ENCODE data around the gene MAG.

The MAG gene

GRCh38 chr19:35321291-35321690 is 29.3 kb downstream of the MAG start:
- no peak for DNase-seq

DNA sequence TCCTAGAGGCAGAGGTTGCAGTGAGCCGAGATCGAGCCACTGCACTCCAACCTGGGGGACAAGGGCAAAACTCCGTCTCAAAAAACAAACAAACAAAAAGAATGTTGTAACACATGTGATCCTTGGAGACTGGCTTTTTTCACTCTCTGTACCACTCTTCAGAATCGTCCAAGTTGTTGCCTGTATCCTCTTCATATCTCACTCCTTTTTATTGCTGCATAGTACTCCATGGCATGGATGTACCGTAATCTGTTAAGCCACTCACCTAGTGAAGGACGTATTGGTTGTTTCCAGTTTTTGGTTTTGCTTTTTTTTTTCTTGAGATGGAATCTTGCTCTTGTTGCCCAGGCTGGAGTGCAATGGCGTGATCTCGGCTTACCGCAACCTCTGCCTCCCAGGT is 30.1 kb downstream of the MAG start:
- DNase-seq, result no peak

DNA sequence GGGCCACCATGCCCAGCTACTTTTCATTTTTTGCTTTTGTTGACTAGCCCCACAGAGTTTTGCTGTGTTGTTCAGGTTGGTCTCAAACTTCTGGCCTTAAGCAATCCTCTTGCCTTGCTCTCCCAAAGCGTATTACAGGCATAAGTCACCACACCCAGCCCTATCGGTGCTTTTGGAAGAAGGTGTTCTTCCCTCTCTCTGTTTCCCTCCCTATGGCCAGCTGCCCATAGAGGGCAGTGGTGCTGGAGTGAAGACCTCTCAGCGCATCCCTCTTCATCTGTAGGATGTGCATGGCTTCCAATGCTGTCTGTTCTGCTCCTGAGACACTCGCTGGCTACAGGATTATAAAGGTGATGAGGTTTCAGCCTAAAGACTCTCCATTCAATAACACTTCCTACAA is 35.7 kb downstream of the MAG start:
- no peak for DNase-seq

GRCh38 chr19:35328851-35329285 is 36.9 kb downstream of the MAG start, which contains the start of gene CD22:
Gene CD22 (plus strand): TSS chr19:35329187. CDS start chr19:35332041, 2,854 bp downstream.
- no peak for DNase-seq

DNA sequence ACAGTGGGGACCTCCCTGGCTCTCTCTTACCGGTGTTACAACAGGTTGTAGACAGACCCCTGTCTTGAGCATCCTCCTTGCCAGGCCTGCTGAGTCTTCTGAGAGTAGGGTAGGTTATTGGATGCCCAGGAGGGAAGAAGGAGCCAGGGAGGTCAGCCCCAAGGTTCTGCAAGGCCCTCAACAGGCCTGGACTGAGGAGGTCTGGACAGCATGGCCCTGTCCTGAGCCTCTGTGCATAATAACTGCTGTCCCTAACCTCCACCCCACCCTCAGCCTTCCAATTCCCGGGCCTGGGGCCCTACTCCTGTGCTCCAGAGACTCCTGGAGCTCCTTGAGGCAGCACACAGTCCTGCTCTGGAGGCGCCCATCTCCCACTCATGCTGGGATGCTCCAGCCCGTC is 37.4 kb downstream of the MAG start:
- no peak for DNase-seq

GRCh38 chr19:35330475-35330874 is 38.5 kb downstream of the MAG start:
- no peak for DNase-seq

GRCh38 chr19:35331551-35332214 is 39.7 kb downstream of the MAG start:
- no peak for DNase-seq

- peak; percentile 52 for DNase-seq
Measured at GRCh38 chr19:35332817-35333216, 40.9 kb downstream of the MAG start.

DNA sequence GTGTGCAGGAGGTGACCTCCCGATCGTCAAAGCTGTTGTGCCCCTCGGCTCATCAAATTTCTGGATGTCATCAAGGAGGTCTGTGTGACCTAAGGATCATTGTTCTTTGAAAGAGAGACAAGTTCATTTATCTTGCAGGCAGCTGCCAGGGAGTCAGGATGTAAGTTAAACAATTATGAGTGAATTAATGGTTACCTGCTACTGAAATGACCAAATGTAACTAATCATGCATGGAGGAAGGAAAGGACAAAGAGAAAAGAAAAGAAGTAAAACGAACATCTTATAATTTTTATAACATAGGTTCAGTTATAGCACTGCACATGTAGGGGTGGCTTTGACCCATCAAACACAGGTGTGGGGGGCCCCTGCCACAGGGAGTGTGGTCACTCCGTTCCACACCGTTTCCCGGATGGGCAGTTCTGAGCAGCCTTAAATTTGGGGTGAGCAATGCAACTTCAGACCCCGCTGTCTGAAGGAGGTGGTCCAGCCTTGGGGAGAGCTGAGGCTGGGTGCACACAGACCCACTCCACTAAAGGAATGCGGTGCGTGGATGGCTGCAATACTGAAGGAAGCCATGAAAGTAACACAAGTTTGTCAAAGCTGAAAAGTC is 42.3 kb downstream of the MAG start:
- no peak for DNase-seq

DNA sequence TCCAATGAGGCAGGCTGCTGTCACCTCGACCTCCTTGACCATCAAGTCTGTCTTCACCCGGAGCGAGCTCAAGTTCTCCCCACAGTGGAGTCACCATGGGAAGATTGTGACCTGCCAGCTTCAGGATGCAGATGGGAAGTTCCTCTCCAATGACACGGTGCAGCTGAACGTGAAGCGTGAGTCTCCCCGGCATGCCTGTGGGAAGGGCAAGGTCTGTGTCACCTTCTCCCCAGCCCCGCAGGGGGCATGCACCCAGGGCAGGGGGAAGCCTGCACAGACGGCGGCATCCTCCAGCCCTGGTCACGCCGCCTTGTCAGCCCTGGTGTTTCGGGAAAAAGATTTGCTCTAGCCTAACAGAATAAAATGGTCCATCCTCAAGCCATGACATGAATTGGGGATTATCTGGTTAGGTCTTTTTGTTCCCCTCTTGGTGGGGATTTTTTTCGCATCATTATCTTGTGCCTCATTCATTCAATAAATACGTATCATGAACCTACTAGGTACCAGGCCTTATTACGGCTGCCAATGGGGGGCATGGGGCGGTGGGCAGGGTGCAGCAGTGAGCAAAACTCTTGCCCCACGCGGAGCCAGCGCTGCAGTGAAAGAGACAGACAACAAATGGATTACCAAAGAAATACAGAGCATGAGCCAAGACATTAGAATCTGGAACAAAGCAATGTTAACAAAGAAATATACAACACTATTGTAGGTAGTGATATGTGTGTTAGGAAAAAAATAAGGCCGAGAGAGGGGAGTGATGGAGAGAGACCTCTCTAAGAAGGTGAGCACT is 44.4 kb downstream of the MAG start:
- no peak for DNase-seq

DNA sequence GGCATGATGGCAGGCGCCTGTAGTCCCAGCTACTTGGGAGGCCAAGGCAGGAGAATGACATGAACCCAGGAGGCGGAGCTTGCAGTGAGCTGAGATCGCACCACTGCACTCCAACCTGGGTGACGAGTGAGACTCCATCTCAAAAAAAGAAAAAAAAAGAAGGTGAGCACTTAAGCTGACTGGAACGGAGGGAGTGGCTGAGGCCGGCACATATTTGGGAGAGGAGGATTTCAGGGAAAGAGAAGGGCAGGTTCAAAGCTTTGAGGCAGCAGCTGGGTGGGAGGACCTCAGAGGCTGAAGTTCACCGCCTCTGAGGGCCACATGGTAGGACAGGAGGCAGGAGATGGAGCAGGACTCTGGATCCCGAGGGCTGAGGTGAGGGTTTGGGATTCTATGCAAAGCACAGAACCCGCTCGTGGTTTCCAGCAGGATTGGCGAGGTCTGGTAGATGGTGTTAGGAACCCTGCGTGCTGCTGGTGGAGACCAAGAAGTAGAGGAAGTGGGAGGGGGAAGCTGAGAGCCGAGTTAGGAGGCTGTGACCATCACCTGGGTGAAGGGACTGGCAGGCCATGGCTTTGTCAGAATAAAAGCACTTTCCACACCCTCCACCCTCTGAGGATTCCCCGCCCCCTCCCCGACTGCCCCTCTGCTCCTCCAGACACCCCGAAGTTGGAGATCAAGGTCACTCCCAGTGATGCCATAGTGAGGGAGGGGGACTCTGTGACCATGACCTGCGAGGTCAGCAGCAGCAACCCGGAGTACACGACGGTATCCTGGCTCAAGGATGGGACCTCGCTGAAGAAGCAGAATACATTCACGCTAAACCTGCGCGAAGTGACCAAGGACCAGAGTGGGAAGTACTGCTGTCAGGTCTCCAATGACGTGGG is 45.4 kb downstream of the MAG start:
- no peak for DNase-seq

DNA sequence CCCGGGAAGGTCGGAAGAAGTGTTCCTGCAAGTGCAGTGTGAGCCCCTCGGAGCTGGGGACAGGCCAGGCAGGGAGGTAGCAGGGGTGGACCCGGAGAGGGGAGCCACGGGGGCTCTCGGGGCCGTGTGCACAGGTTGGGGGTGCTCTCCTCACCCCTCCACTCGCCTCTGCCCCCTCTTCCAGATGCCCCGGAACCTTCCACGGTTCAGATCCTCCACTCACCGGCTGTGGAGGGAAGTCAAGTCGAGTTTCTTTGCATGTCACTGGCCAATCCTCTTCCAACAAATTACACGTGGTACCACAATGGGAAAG is 46.0 kb downstream of the MAG start:
- no peak for DNase-seq

- no peak for DNase-seq
Measured at GRCh38 chr19:35340431-35340830, 48.5 kb downstream of the MAG start.

DNA sequence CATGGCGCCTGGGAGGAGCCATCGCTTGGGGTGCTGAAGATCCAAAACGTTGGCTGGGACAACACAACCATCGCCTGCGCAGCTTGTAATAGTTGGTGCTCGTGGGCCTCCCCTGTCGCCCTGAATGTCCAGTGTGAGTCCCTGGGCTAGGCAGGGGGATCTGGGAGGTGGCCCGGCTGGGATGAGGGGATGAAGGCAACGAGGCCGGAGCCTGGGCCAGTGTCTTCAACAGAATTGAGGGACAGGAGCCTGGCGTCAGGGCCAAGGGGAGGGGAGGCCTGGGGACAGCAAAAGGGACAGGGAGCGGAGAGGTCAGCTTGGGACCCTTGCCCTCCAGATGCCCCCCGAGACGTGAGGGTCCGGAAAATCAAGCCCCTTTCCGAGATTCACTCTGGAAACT is 49.0 kb downstream of the MAG start:
- DNase-seq, result no peak

- no peak for DNase-seq
Measured at GRCh38 chr19:35341565-35342225, 49.7 kb downstream of the MAG start.

DNA sequence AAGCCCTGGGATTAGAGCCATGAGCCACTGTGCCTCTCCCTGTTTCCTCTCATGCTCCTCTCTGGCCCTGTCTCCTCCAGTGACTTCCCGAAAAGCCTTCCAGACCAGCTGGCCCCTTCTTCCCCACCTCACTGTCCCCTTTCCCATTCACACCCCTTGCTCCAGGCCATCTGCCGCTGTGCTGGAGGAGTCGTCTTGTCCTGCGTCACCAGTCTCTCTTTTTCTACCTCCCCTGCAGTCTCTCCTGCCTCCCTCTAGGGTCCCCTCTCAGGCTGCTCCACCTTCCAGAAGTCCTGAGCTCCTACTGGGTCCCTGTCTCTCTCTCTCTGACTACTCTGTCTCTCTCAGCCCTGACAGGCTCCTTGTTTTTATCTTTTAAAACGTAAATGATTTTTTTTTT is 50.5 kb downstream of the MAG start:
- no peak for DNase-seq

DNA sequence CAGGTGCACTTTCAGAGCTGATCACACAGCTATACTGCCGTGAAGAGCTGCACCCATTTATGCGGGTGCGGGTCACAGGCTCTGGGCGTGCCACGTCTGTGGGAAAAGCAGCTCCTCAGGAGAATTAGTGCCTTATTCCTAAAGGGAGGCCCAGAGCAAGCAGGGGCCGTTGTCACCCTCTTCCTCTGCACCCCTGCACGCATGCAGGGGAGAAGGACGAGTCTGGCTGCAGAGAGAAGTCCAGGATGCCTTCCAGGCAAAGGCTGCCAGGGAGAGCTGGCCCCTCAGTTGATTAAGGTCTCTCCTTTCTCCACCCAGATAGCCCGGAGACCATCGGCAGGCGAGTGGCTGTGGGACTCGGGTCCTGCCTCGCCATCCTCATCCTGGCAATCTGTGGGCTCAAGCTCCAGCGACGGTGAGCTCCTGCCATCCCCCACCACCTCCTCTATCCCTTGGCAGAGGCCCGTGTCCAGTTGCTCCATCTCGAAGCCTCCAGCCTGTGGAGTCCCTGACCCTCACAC is 52.6 kb downstream of the MAG start:
- no peak for DNase-seq

GRCh38 chr19:35345671-35346111 is 53.7 kb downstream of the MAG start:
- no peak for DNase-seq

- peak; percentile 81 for DNase-seq
Measured at GRCh38 chr19:35346193-35347052, 54.5 kb downstream of the MAG start.

- peak; percentile 80 for DNase-seq
Measured at GRCh38 chr19:35347171-35347929, 55.4 kb downstream of the MAG start, which contains the start of gene FFAR1. Gene FFAR1 (plus strand): TSS chr19:35347902. CDS start chr19:35351552, 3,650 bp downstream.
